T-helper 2 cell treated with Interferon-gamma antibody and Interleukin-4, amounts not matched to agents 100 ng/mL and 5 ng/mL, for 36 hours (primary cell): Measurements from ENCODE around the gene ANKRD66. TPM values are rescaled to one million over a fixed set of nuclear protein-coding genes. Genes with fewer than 3 reads are reported as not detected.
"Not testable (repeated sequence)": the region's sequence is repeated elsewhere in the genome, so short reads cannot be mapped to it uniquely, and the experiment has no call there.

Experiments
- intact Hi-C: fragments of 100-400 bp; cut with micrococcal nuclease; formaldehyde crosslinking; loops from one replicate; pipeline ENCODE4 v1.15.1; 2023
- total RNA-seq: library from RNA; stranded (reverse); gene quantifications from 2 replicates; pipeline ENCODE4 v1.2.3, GENCODE V29; 2022

Gene ANKRD66
- total RNA-seq, 1 donor from 2014 or later = not detected

DNA sequence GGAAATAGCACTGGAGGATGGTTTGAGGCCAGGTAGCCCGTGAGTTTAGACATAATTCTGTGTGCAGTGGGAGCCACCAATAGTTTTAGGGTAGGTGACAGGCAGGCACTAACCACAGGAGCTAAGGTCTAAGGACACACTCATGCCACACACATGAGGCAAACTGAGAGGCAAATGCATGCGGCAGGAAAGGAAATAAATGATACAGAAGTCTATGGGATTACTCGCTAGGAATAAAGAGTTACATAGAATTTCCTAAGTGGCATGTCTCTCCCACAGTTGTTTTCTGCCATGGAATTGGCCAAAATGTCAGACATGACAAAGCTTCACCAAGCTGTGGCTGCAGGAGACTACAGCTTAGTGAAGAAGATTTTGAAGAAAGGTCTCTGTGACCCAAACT lies 4.9 kb downstream of the ANKRD66 start:
- intact Hi-C loops = no loop called here

DNA sequence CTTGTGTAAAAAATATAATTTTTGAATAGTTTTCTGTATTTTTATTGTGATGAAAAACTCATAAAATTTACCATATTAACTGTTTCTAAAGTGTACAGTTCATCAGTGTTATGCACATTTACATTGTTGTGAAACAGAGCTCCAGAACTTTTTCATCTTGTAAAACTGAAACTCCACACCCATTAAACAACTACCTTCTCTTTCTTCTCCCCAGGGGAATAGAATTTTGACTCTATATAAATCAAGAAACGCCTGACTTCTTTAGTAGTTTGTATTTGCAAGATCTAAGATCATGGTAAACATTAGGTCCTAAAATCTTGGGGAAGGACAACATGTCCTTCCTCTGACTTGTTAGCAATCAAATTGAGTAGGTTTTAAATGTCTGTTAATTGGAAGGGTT lies 9.1 kb downstream of the ANKRD66 start:
- intact Hi-C loops = no loop called here

DNA sequence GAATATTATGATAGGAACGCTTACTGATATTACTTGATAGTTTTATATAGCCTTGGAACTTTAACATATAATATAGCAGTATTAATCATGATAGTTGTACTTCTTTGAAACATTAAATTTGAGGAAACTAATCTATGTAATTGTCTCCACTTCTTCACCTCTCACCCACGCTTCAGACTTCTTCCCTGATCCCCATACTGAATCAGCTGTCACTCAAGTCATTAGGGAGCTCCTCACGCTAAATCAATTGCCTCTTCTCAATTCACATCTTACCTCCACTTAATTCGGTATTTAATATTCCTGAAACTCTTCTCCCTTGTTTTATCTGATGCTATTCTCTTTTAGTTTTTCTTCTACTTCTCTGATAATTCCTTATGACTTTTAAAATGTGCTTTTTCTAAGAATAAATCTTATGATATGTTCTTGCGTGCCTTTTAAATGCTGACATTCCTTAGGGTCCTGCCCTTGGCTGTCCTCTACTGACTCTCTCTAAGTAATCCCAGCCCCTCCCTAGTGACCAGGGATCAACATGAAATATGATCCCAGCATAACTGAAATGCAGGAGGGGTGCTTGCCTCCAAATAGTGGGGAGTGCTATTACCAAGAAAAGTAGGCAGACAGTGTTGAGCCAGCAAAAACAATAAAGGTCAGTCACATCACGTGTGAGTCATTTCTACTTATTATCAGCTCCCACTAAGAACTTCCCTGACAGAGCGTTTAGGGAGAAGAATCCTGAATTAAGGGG lies 9.9 kb downstream of the ANKRD66 start:
- intact Hi-C loops = no loop called here

DNA sequence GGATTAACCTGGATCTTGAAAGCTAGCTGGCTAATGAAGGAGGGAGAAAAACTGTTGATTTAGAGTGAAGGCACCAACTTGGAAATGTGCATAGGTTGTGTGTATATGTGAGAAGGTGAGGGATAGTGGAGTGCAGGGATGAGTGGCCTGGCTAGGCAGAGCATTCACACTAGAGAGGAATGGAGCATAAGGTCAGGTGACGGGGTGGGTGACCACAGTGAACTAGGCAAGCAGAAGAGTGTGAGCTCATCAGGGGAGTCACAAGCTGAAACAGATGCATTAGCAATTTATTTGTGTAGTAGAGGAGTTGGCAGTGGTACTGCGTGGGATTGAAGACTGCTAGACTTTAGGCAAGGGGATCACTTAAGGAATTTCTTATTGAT lies 10.5 kb downstream of the ANKRD66 start:
- intact Hi-C loops = no loop called here

DNA sequence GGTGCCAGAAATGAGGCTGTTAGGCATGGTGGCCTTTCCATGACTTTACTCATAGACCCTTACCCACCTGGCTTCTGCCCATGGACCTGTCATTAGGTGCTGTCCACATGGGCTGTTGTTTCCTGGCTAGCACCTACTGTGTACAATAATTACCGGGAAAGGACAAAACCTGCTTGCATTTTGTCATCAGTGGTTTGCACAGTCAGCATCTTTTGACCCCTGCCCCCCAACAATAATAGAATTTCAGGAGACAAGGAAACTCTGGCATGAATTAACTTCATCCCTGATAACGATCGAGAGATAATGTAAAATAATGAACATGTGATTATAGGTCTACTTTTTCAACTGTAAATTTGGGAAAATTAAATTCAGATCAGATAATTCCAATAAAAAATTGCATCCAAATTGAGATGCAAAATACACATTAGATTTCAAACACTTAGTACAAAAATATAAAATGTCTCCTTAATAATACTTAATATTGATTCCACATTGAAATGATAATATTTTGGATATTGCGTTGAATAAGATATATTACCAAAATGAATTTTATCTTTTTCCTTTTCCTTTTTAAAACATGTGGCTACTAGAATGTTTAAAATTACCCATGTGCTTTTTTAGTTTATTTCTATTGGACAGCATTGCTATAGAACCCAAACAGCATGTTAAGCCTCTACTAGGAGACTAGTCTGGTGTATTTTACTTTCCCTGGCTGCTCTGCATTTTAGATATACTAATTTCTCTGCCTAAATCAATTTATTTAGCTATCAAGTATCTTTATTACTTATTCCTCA lies 12.4 kb downstream of the ANKRD66 start:
- intact Hi-C loops = no loop called here

DNA sequence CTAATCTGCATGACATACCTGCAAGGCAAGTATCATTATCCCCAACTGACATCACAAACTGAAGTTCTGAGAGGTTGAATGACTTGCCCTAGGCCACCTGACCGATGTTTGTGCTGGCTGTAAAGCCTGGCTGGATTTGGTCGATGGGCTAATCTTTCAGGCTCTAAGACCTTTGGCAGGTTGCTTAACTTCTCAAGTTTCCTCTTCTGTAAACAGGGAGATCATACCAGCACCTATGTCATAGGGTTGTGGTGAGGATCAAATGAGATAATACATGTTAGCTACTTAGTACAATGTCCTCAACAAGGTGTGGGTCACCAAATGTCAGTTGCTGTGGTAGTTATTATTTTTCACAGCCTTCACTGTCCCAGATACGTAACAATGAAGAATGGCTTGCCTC lies 14.2 kb downstream of the ANKRD66 start:
- intact Hi-C loops = no loop called here

DNA sequence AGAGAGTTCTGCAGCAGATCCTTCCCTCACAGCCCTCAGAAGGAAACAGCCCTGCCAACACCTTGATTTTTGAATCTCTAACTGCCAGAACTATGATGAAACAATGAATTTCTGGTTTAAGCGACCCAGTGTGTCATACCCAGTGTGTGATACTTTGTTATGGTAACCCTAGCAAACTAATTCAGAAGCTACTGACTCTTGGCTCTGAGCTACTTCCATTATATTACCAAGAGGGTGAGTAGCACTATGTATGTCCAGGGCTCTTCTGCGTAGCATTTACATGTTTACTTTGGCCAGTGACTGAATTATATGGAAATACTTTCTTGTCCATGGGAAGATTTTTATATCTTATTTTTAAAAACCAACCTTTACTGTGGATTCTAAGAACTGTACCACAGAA lies 16.7 kb downstream of the ANKRD66 start:
- intact Hi-C loops = no loop called here

DNA sequence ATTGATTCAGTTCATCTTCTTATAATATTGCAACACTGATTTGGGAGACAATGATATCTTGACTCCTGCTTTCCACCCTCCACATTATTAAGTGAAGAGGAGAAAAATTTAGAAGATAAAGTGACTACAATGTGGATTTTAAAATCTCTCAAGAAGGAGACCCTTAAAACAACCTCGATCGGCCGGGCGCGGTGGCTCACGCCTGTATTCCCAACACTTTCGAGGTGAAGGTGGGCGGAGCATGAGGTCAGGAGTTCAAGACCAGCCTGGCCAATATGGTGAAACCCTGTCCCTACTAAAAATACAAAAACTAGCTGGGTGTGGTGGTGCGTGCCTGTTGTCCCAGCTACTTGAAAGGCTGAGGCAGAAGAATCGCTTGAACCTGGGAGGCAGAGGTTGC lies 17.5 kb downstream of the ANKRD66 start:
- intact Hi-C loops = not testable (repeated sequence)

DNA sequence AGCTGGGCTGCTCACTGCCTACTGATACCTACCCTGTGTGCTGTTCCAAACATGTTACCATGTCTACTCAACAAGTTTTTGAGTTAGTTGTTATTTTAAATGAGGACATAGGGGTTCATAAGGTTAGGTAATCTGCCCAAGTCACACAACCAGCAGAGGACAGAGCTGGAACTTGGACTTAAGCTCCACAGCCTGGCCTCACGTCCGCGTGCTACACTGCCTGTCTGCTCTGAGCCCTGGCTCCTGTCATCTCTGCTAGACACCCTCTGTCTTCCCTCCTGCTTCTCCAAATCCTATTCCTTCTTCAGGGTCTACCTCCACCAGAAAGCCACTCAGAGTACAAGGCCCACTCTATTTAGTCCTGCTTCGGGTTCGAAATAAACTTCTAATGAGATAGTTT lies 18.2 kb downstream of the ANKRD66 start:
- intact Hi-C loops = no loop called here

DNA sequence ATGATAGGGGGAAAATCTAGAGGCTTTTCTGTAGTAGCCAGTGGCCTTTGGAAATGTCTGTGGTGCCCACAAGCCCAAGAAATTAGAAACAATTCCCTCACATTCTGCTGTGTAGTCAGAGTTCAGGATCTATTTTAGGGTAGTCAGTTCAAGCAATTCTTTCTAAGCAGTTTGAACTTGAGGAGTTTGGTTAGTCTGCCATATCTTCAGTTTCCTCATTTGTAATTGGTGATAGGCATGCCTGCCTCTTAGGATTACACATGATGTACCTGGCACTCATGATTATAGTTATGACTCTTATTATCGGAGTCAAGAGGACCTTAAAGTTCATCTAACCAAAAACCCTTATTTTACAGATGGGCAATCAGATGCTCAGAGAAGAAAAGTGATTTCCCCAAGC lies 25.3 kb downstream of the ANKRD66 start:
- intact Hi-C loops = no loop called here

DNA sequence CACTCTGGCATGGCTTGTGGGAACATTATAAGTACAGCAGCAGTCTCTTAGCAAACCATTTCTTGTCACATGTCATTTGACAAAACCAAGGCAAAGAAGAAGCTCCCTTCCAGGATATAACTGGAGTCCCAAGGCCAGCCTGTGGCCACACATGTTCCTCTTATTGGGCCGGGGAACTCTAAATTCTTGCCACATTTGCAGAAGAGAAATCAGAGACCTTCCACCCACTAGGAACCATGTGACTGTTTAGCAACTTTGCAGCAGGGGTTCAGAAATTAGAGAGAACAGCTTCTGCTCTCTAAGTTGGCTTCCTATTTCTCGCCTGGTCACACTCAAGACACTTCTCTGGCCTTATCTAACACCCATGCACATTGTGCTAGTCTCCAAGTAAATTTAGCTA lies 26.0 kb downstream of the ANKRD66 start:
- intact Hi-C loops = no loop called here

DNA sequence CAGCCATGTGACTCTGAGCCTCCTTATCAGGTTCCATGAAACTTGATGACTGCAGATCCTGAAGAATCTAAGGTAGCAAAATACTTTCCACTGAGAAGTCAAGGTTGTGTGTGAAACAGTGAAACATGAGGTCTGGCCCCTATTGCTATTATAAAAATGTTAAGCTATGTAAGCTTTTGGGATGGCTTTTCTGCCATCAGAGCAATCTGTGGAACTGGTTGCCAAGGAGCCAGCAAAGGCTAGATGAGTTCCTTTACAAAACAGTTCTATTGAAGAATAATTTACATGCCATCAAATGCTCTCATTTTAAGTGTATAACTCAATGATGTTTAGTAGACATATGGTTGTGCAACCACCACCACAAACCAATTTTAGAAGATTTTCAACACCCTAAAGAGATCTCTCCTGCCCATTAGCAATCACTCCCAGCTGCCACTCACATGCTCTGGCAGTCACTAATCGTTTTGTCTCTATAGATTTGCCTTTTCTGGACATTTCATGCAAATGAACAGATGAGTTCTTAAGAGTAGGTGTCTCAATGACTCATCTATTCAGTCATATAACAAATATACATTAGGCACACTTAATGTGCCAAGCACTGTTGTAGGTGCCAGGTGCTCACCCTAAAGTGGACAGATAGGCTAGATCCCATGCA lies 26.6 kb downstream of the ANKRD66 start:
- intact Hi-C loops = no loop called here

DNA sequence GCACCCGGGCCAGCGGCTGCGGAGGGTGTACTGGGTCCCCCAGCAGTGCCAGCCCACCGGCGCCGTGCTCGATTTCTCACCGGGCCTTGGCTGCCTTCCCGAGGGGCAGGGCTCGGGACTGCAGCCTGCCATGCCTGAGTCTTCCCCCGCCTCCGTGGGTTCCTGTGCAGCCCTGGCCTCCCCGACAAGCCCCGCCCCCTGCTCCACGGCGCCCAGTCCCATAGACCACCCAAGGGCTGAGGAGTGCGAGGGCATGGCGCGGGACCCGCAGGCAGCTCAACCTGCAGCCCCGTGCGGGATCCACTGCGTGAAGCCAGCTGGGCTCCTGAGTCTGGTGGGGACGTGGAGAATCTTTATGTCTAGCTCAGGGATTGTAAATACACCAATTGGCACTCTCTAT lies 28.0 kb downstream of the ANKRD66 start:
- intact Hi-C loops = not testable (repeated sequence)

DNA sequence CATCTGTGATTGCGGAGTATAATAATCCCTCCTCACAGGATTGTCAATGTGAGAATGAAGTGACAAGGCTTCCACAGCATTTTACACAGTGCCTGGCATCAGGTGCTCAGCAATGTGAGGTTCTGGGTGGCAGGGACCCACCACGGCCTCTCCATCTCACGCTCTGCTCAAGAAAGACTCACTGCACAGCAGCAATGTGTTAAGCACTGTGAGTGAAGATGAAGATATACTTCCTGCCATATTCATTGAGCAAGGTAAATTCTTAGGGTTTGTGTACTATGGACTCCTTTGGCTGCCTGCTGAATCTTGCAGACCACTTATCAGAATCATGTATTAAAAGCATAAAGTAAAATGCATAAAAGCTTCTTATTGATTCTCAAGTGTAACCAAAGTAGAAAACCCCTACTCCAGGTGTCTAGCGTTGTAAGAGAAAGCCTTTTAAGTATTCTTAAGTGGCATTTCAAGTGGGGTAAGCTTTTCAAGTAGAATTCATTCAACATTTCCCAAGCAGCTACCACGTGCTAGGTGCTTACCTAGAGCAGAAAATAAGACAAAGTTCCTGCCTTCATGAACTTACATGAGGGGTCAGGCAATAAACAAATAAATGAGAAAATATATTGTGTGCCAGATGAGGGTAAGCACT lies 29.5 kb downstream of the ANKRD66 start:
- intact Hi-C loops = no loop called here

DNA sequence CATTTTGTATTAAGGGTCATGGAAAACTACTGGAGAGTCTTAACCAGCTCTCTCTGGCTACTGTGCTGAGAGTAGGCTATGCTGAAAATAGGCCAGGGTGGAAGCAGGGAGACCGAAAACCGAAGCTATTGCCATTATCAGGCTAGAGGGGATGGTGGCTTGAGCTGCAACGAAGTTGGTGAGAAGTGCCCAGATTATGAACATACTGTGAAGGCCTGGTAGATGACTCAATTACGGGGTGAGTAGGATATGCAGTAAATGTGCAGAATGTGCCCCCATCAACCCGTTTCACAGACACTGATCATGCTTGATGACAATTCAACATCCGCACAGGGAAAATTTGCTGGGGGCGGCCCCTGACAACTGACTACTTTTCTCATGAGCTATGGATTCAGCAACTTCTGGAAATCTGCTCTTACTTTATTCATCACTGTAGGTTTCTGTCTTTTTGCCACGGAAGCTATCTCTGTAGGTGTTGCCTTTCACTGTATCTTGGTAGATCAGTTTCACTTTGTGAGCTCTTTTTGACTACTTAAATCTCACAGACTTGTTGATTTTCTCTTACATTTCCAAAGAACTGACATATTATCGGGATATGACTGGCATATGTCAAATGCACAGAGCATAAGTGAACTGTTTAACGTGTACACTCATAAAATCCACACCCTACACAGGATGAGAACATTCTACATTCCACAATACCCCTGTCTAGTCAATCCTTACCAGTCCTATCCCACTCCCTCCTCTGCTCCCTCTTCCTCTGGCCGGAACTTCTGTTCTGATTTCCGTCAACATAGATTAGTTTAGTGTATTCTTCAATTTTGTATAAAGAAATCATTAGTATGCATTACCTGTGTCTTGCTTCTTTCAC lies 31.0 kb downstream of the ANKRD66 start:
- intact Hi-C loops = no loop called here

DNA sequence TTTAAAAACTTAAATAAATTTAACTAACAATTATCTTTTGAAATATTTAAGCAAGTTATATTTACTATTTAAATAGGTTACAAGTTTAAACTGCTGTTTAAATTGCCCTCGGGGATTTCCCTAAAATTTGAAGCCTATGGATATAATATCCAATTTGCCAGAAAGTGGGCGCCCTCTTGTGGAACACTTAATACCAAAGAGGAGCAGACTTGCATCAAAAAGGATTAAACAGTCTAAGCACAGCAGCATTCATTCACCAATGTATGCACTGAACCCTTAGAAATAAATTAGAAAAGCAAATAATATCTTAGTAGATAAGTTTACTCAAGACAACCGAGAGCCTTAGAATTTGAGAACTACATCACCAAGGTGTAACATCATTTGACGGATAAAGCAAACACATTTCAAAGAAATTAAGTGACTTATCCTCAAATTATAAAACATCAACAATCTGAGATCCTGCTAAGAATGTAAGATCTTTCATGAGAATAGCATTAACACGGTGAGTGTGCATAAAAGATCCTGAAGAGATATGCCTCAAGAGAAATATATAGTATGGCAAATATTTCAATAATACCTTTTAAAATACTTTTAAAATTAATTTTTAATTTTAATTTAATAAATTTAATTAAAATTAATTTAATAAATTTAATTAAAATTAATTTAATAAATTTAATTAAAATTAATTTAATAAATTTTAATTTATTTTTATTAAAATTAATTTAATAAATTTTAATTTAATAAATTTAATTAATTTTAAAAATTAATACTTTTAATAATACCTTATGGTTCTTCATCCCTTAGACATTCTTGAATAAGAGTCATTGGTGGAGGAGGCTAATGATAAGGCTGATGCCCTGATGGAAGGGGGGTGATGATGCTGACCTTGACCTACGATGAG lies 35.0 kb downstream of the ANKRD66 start:
- intact Hi-C loops = loop anchor here (5.0 kb wide), 1 partner anchor 364 kb away; no protein-coding TSS in a partner anchor

DNA sequence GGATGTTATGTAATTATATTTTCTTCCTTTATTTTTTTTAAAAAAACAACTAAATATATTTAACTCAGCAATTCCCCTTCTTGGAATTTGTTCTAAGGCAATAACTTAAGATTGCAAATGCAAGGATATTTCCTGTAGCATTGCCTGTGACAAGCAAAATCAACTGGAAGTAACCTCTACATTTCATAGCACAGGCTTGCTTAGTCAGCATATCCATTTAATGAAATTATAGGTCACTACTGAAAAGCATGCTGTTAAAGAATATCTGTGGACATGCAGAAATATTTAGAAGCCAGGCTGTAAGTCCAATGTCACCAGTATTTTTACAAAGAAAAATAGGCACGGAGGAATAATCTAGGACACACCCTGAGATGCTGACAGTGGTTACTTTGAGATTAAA lies 37.8 kb downstream of the ANKRD66 start:
- intact Hi-C loops = loop anchor here (5.0 kb wide), 1 partner anchor 367 kb away; no protein-coding TSS in a partner anchor

DNA sequence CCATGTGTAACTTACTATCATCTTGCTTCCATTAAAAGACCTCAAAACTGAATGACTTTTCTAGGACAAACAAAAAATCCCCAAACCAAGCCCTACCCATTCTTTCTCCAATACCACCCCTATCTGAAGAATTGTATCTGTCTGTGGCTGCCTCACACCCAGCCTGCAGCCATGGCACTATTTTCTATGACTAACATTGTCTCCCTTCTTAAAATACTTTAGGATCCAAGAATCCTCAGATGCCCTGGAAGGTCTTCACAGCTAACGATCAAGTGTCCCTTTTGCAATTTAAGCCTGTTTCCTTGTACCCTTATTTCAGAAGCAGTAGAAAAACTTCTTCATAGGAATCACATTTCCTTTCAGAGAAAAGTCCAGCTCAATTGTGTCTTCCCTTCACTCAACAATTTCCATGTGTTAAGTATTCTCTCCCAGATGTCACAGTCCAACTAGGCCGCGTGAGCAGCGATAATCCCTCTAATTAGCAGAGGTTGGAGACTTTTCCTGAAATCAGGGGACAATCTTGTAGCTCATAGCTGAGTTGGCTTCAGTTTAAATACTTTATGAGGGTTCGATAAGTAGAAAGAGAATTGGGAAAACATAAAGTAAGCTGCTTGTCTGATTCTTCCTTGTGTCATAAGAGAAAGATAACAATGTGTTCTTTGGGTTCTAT lies 41.3 kb downstream of the ANKRD66 start:
- intact Hi-C loops = no loop called here

DNA sequence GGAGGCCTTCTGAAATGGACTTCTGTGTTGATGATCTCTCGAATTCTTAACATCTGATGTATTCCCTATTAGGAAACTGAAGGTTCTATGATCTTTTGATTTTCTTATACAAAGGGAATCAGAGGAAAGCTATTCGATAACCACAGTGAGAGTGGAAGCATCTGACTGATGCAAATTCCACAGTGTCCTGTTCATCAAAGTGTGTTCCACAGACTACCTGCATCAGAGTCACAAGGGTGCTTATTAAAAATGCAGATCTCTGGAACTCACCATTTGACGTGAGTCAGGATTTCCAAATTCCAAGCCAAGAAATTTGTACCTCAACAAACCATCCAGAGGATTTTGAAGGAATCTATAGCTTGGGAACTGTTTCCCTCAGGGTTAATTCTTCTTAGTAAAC lies 42.1 kb downstream of the ANKRD66 start:
- intact Hi-C loops = no loop called here
